GM10847 (cell line): ENCODE results near the gene TMEM252.

Experiments used
- POLR2A ChIP-seq: IDR thresholded peaks from 2 replicates; pipeline ENCODE4 v1.6.1; 2011; ENCODE audit not compliant: insufficient read length; ENCODE audit errors: extremely low read depth

The TMEM252 gene

GRCh38 chr9:68495247-68495646 is 45.4 kb downstream of the TMEM252 start:
- TF ChIP-seq POLR2A = no peak

- no peak for TF ChIP-seq POLR2A
Measured at GRCh38 chr9:68493958-68494577, 46.6 kb downstream of the TMEM252 start.

GRCh38 chr9:68493541-68493940 is 47.1 kb downstream of the TMEM252 start:
- TF ChIP-seq POLR2A = no peak

DNA sequence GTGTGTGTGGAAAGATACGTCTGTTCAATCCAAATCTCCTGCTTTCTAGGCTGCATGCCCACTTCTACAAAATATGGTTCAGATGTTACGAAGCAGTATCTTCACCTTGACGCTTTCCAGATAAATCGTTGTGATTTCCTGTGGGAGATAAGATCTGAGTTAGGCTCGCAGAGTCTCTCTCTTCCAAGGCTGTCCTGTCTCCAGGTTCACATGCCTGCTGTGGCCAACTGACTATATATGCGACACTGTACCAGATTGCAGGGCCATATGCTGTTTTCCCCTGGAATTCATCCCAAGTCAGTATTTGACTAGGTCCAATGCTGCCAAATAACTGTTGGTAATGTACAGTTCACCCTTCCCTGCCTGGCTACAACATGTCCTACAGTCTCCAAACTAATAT is 47.9 kb downstream of the TMEM252 start:
- no peak for TF ChIP-seq POLR2A

DNA sequence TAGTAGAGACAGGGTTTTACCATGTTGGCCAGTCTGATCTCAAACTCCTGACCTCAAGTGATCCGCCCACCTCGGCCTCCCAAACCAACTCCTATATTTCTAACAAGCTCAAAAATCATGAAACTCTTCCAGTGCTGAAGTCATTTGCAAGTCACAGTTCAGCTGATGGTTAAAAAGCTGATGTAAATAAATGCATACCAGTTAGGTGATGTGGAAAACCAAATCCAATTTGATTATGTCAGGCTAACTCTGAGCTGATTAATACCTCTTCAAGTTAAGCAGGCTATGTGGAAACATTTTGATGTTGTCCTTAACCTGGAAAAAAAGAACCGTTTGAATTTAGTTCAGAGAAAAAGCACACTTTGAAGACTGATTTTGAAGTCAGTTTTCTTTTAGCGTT is 51.0 kb downstream of the TMEM252 start:
- TF ChIP-seq POLR2A = no peak

DNA sequence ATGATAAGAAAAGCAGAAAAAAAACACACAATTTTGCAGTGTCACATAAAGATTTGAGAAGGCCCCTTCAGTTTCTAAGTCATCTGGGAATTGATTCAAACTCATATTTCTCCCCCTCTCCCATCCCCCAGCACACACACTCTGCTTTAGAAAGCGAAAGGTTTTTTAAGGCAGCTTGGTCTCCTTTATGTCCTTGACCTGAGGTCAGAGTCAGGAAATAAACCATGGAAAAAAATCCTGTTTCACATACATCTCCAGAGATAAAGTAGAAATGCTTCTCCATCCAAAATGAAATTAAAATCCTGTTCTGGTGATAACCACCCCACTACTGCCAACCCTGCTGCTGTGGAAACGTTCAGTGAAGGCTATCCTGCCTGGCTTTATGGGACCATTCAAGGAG is 52.6 kb downstream of the TMEM252 start:
- no peak for TF ChIP-seq POLR2A
